HFF-Myc (cell line): ENCODE data around the gene USP54.
A peak's percentile ranks its signal among the peaks of the same experiment; 100 is the strongest.
"Not testable (repeated sequence)": the region's sequence is repeated elsewhere in the genome, so short reads cannot be mapped to it uniquely, and the experiment has no call there.

ENCODE experiments used
- DNase-seq: peaks from one replicate; pipeline ENCODE4 v3.0.0-alpha.2; 2011; ENCODE audit warnings: low read depth; ENCODE audit errors: extremely low read depth
- H3K4me3 ChIP-seq: replicated peaks from 2 replicates; pipeline ENCODE4 v1.5.1; 2011; ENCODE audit warnings: low read depth, mild to moderate bottlenecking, control low read depth, low read length
- TF ChIP-seq, protein P1 (sequence below): IDR thresholded peaks from 2 replicates; pipeline ENCODE4 v1.5.1; 2012; ENCODE audit warnings: mild to moderate bottlenecking, low read depth, low read length, control low read depth; ENCODE audit errors: missing control alignments

Gene USP54

DNA sequence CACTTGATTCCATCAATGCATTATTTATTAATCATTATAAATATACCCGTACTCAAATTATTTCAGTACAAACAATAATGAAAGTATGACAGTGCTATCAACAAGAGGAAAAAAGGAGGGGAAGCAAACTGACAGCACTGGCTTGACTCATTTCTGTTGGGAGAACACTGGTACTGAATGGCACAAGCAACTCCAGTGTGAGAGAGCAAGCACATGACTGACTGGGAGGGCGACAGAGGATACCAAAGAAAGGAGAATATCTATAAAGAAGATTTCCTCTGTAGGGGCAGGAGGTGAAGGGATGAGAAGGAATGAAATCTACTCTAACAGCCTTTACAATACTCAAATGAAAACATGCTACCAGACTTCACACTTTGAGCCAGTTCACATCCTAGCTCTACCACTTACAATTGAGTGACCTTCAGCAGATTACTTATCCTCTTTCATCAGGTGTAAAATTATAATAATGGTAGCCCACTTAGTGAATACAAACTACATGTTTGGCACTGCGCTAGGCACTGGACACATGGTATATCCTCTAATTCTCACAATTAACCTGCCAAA, 1.5 kb downstream of the USP54 start:
- H3K4me3 ChIP-seq, result no peak overlapping the region
- no peak for DNase-seq
- TF ChIP-seq, protein P1, sequence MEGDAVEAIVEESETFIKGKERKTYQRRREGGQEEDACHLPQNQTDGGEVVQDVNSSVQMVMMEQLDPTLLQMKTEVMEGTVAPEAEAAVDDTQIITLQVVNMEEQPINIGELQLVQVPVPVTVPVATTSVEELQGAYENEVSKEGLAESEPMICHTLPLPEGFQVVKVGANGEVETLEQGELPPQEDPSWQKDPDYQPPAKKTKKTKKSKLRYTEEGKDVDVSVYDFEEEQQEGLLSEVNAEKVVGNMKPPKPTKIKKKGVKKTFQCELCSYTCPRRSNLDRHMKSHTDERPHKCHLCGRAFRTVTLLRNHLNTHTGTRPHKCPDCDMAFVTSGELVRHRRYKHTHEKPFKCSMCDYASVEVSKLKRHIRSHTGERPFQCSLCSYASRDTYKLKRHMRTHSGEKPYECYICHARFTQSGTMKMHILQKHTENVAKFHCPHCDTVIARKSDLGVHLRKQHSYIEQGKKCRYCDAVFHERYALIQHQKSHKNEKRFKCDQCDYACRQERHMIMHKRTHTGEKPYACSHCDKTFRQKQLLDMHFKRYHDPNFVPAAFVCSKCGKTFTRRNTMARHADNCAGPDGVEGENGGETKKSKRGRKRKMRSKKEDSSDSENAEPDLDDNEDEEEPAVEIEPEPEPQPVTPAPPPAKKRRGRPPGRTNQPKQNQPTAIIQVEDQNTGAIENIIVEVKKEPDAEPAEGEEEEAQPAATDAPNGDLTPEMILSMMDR, result no peak

DNA sequence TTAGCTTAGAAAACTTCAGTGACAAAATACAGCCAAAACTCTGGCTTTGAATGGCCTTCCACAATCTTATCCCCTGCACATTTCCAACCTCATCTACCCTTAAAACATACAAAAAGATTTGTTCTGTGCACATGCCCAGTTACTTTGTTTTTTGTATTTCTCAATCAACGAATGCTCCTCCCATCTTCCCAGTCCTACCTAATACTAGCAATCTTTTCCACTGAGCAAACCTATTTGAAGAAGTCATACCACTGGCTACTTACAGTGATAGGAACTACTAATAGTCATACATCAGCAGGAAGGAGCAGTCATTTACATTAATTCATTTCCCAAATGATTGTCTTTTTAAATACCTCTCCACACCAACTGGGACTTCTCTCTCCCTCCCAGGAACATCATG, 2.5 kb downstream of the USP54 start:
- DNase-seq, result no peak
- TF ChIP-seq, protein P1, result no peak
- H3K4me3 ChIP-seq, result no peak overlapping the region

DNA sequence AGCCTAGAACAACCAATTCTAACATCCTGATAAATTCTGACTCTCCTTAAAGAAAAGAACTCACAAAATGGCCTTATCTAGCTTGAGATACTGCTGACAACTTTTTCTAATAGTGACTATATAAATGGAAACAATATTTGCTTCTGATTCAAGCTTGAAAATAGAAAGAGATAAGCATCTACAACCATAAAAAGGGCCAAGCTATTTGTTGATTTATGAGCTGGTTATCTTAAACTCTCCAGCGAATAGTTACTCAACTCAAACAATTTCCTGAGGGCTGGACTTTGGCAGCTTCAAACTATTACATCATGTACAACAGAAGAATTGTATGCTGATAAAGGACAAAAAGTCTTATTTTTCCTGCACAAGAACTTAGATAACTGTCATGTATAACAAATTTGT, 4.6 kb downstream of the USP54 start:
- H3K4me3 ChIP-seq, result no peak overlapping the region
- TF ChIP-seq, protein P1, result no peak
- no peak for DNase-seq

DNA sequence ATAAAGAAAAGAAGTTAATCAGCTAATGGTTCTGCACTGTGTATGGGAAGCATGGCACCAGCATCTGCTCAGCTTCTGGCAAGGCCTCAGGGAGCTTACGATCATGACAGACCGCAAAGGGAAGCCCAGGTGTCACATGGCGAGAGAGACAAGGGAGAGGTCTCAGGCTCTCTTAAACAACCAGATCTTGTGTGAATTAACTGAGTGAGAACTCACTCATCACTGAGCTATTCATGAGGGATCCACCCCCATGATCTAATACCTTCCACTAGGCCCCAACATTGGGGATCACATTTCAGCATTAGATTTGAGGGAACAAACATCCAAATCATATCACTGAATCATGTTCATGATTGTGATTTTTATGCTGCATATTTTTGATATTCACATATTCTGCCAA, 5.8 kb downstream of the USP54 start:
- H3K4me3 ChIP-seq, result no peak overlapping the region
- TF ChIP-seq, protein P1, result no peak
- DNase-seq, result no peak

DNA sequence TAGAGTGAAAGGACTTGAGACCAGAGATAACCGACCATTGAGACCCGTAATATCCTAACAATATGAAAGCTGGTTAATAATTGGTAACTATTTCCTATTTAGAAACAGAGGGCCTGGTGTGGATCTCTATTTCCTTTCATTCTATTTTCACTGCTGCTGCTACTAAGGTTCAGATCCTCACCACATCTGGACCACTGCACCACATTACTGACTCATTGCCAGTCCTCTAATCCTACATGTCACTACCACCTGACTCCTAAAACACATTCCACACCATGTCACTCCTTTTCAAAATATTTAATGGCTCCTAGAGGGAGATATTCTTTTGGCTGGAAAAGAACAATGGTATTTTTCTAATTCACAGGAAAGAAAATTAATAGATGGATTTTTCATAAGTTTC, 6.4 kb downstream of the USP54 start:
- H3K4me3 ChIP-seq, result no peak overlapping the region
- TF ChIP-seq, protein P1, result no peak
- DNase-seq, result peak; percentile 73

DNA sequence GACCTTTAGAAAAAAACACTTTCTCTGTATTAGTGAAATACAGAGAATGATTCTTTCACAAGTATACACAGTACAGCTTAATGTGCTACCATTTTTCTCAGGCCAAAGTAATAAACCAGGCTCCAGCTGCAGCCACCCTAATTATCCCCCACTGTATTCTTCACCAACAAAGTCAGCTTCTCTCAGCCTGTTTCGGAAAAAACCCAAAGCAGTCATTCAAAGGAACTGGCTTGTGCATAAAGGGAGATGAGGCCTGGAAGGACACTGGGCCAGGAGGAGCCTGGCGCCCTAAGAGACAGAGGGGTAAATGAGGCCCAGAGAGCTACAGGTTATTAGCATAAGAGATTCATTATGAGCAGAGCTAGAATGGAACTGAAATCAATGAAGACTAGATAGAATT, 9.2 kb downstream of the USP54 start:
- DNase-seq, result no peak
- TF ChIP-seq, protein P1, result no peak
- H3K4me3 ChIP-seq, result no peak overlapping the region

DNA sequence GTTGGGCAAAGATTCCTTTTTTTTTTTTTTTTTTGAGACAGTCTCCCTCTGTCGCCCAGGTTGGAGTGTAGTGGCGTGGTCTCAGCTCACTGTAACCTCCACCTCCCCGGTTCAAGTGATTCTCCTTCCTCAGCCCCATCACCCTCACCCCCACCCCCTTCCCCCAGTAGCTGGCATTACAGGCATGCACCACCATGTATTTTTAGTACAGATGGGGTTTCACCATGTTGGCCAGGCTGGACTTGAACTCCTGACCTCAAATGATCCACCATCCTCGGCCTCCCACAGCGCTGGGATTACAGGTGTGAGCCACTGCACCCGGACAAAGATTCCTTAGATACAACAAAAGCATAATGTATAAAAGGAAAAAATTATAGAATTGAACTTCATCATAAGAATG, 12.2 kb downstream of the USP54 start:
- H3K4me3 ChIP-seq, DNase-seq: not testable (repeated sequence)
